ENCODE data around the gene PRSS36. TPM values are rescaled to one million over a fixed set of nuclear protein-coding genes. Genes with fewer than 3 reads are reported as not detected.

The PRSS36 gene
- total and polyA plus RNA-seq, 9 of the 15 experiments (the other 6 are each of a cell fraction or from before 2014, with no cell fraction given), result 0.09 to 1.2 (median 0.54) TPM; not detected in 2

- no peak for TF ChIP-seq BDP1 (IDR thresholded peaks at IDR 0.05; ENCODE audit: insufficient read depth, insufficient read length)
- no peak for TF ChIP-seq TEAD4 (IDR thresholded peaks at IDR 0.05; ENCODE audit: low read length)
- TF ChIP-seq TEAD4 (CRISPR knock-in tag; IDR thresholded peaks at IDR 0.05; ENCODE audit: borderline replicate concordance), result no peak
- TF ChIP-seq MLX (CRISPR knock-in tag; conservative IDR thresholded peaks at IDR 0.05), result no peak
- TF ChIP-seq SRSF9 (IDR thresholded peaks at IDR 0.05; ENCODE audit: borderline replicate concordance, low read depth, low read length), result no peak
- no peak for TF ChIP-seq TAF15 (IDR thresholded peaks at IDR 0.05; ENCODE audit: low read depth, low read length)
- TF ChIP-seq RBM15 (IDR thresholded peaks at IDR 0.05; ENCODE audit: insufficient read depth, low read length), result no peak
- no peak for TF ChIP-seq IRF9 (tag; IDR thresholded peaks at IDR 0.05)
- no peak for TF ChIP-seq GATAD2B (IDR thresholded peaks at IDR 0.05; ENCODE audit: borderline replicate concordance)
- TF ChIP-seq TOE1 (IDR thresholded peaks at IDR 0.05; ENCODE audit: borderline replicate concordance), result no peak; the same call in 1 of the 2 replicates
- no peak for TF ChIP-seq TOE1 (CRISPR knock-in tag; IDR thresholded peaks at IDR 0.05; ENCODE audit: borderline replicate concordance, low read depth)
- no peak for TF ChIP-seq ZNF584 (CRISPR knock-in tag; IDR thresholded peaks at IDR 0.05; ENCODE audit: low read depth)
- TF ChIP-seq ZHX1 (conservative IDR thresholded peaks at IDR 0.05; ENCODE audit: low read length), result no peak
- TF ChIP-seq COPS2 (conservative IDR thresholded peaks at IDR 0.05), result no peak
- TF ChIP-seq ZNF655 (CRISPR knock-in tag; IDR thresholded peaks at IDR 0.05), result no peak
- TF ChIP-seq PATZ1 (CRISPR knock-in tag; IDR thresholded peaks at IDR 0.05; ENCODE audit: borderline replicate concordance), result no peak
- no peak for TF ChIP-seq PML (IDR thresholded peaks at IDR 0.05; ENCODE audit: low read length)
- TF ChIP-seq ZNF133 (CRISPR knock-in tag; IDR thresholded peaks at IDR 0.05), result no peak
- TF ChIP-seq LCOR (CRISPR knock-in tag; IDR thresholded peaks at IDR 0.05), result no peak
These were observed 1.6 kb downstream of the PRSS36 start (continued) for GRCh38 chr16:31148281-31148728.

Data from K562 (cell line).